GM19468 (cell line): ENCODE results near the gene SYT6.
"Not testable (repeated sequence)": the region's sequence is repeated elsewhere in the genome, so short reads cannot be mapped to it uniquely, and the experiment has no call there.

Experiments used
- ATAC-seq: cut with Tn5 transposase; IDR thresholded peaks from one replicate; pipeline ENCODE4 v1.9.1; 2021; ENCODE audit warnings: mild to moderate bottlenecking, moderate library complexity, moderate number of reproducible peaks; ENCODE audit not compliant: unreplicated experiment; ENCODE audit errors: extremely low read depth

Gene SYT6

GRCh38 chr1:114080511-114081436 is 72.9 kb downstream of the SYT6 start:
- ATAC-seq: no peak

GRCh38 chr1:114079596-114080190 is 74.0 kb downstream of the SYT6 start:
- no peak for ATAC-seq

GRCh38 chr1:114078116-114078515 is 75.6 kb downstream of the SYT6 start:
- no peak for ATAC-seq

- ATAC-seq: no peak
Observed at GRCh38 chr1:114077188-114077587, 76.5 kb downstream of the SYT6 start.

- ATAC-seq: no peak
Observed at GRCh38 chr1:114076308-114076707, 77.4 kb downstream of the SYT6 start.

- ATAC-seq: no peak
Observed at GRCh38 chr1:114075546-114076242, 78.0 kb downstream of the SYT6 start.

GRCh38 chr1:114075105-114075504 is 78.6 kb downstream of the SYT6 start:
- no peak for ATAC-seq

GRCh38 chr1:114072246-114072645 is 81.4 kb downstream of the SYT6 start:
- ATAC-seq: no peak

- ATAC-seq: not testable (repeated sequence)
Observed at GRCh38 chr1:114069762-114070161, 83.9 kb downstream of the SYT6 start.

GRCh38 chr1:114068684-114069083 is 85.0 kb downstream of the SYT6 start:
- ATAC-seq: not testable (repeated sequence)

- not testable (repeated sequence) for ATAC-seq
Observed at GRCh38 chr1:114065671-114066070, 88.0 kb downstream of the SYT6 start.

GRCh38 chr1:114063544-114063943 is 90.1 kb downstream of the SYT6 start:
- no peak for ATAC-seq

GRCh38 chr1:114062477-114063099 is 91.1 kb downstream of the SYT6 start:
- no peak for ATAC-seq

- no peak for ATAC-seq
Observed at GRCh38 chr1:114061121-114061830, 92.4 kb downstream of the SYT6 start.

- ATAC-seq: not testable (repeated sequence)
Observed at GRCh38 chr1:114058236-114058635, 95.4 kb downstream of the SYT6 start.

- no peak for ATAC-seq
Observed at GRCh38 chr1:114054148-114054547, 99.5 kb downstream of the SYT6 start.

GRCh38 chr1:114048232-114048631 is 105.4 kb downstream of the SYT6 start:
- no peak for ATAC-seq

GRCh38 chr1:114043548-114043947 is 110.1 kb downstream of the SYT6 start:
- ATAC-seq: no peak

- ATAC-seq: no peak
Observed at GRCh38 chr1:114043054-114043453, 110.6 kb downstream of the SYT6 start.
